ENCODE measurements around the gene SIX5. TPM values are rescaled to one million over a fixed set of nuclear protein-coding genes. Genes with fewer than 3 reads are reported as not detected.
"Not testable (repeated sequence)": the region's sequence is repeated elsewhere in the genome, so short reads cannot be mapped to it uniquely, and the experiment has no call there.

Gene SIX5
- total RNA-seq, 1 donor from 2014 or later, result 16.8 TPM

- intact Hi-C loops (cut with DNase I), result no loop called here
- Histone ChIP-seq H3K9me3 (no peaks in the 10 kb centered on the region), H3K36me3 (no peaks in the 10 kb centered on the region), H3K4me3 (peak overlapping the region; percentile 74), H3K27ac (peak overlapping the region; percentile 70), H3K4me1 (peaks cover 24% of the 10 kb centered on the region), H3K27me3 (ENCODE audit: low read depth) (no peaks in the 10 kb centered on the region)
- TF ChIP-seq CTCF (IDR thresholded peaks at IDR 0.05), result no peak
- ATAC-seq, result peak in 1 of 2 donors; percentile 30
- no peak for DNase-seq
These were observed 39.2 kb downstream of the SIX5 start for GRCh38 chr19:45729800-45730290.

GRCh38 chr19:45728683-45729082 is 40.4 kb downstream of the SIX5 start:
- intact Hi-C loops (cut with DNase I); H3K27ac ChIP-seq; H3K27me3 ChIP-seq (ENCODE audit: low read depth); ATAC-seq; H3K36me3 ChIP-seq; H3K4me3 ChIP-seq; H3K9me3 ChIP-seq; DNase-seq: not testable (repeated sequence)
- peaks cover 24% of the 10 kb centered on the region for H3K4me1 ChIP-seq

- ATAC-seq; intact Hi-C loops (cut with DNase I); H3K4me3 ChIP-seq; DNase-seq; H3K27me3 ChIP-seq (ENCODE audit: low read depth); H3K9me3 ChIP-seq: not testable (repeated sequence)
- peak overlapping the region; percentile 40 for H3K27ac ChIP-seq
- H3K4me1 ChIP-seq, result peaks cover 27% of the 10 kb centered on the region
- H3K36me3 ChIP-seq, result peaks cover 12% of the 10 kb centered on the region
These were observed 49.0 kb downstream of the SIX5 start for GRCh38 chr19:45720065-45720464.

DNA sequence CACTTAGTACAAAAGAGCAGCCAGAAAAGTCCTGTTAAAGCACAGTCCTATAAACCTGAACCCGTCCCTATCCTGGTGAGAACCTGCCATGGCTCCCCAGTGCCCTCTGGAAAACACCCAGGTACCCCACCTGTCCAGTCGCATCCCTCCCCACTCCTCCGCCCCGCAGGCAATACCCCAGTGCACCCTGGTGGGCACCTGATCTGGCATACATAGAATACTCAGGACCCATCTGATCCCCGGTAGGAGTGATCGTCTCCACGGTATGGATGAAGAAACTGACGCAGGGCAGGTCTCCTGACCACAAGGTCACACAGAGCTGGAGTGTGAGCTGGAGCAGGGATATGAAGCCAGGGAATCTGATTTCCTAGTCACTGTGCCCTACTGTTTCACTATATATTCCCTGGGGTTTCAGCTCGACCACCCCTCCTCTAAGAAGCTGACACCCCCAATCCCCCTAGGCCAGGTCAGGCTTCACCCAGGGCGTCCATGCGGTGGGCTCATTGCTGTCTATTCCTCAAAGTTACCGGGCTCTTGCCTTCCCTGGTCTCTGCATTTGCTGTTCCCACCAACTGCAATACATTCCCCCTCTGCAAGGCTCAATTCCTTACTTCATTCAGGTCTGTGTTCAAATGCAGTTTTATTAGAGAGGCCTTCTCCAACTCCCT is 50.9 kb downstream of the SIX5 start:
- peaks cover 27% of the 10 kb centered on the region for H3K4me1 ChIP-seq
- intact Hi-C loops (cut with DNase I), result no loop called here
- peak overlapping the region; percentile 91 for H3K27ac ChIP-seq
- H3K4me3 ChIP-seq, result peak overlapping the region; percentile 64
- ATAC-seq, result no peak
- no peaks in the 10 kb centered on the region for H3K27me3 ChIP-seq (ENCODE audit: low read depth)
- no peaks in the 10 kb centered on the region for H3K9me3 ChIP-seq
- DNase-seq, result no peak
- peaks cover 10% of the 10 kb centered on the region for H3K36me3 ChIP-seq
- no peak for TF ChIP-seq CTCF (IDR thresholded peaks at IDR 0.05)

DNA sequence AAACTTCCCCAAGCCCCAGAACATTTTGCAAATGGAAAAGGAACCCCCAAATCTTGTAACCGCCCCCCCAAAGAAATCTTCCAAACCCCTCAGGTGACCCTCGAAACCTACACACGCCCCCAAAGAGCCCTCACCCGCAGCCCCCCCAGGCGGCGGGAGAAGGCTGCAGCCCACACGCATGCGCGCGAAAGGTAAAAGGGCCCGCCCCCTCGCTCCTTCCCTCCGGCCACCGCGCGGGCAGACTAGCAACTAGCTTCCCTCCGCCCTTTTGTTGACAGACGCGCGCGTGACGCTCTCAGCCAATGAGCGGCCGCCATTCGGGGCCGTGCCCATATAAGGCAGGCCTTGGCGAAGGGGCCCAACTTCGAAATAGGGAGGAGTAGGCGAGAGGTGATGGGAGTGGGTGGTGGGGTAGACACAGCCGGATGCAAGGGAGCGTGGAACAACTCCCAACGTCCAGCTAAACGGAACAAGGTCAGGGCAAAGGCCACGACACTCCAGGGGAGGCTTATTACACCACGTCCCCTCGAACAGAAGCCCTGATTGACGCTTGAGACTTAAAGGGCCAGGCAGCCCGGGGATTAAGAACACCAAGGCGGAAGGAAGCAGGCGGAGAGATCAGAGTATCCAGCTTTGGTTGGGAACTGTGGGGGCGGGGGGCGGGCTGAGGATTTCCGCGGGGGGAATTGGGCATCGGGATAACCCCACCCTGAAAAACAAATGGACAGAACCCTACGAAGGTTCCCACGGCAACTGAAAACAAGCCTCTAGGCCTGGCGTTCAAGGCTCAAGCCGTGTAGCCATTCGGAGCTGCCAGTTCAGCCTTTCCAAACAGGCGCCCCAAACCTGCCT is 51.7 kb downstream of the SIX5 start:
- intact Hi-C loops (cut with DNase I), result no loop called here
- Histone ChIP-seq H3K27ac (peak overlapping the region; percentile 91), H3K4me1 (peaks cover 27% of the 10 kb centered on the region), H3K4me3 (peak overlapping the region; percentile 64), H3K27me3 (ENCODE audit: low read depth) (no peaks in the 10 kb centered on the region), H3K36me3 (peaks cover 13% of the 10 kb centered on the region), H3K9me3 (no peaks in the 10 kb centered on the region)
- TF ChIP-seq CTCF (IDR thresholded peaks at IDR 0.05), result no peak
- DNase-seq, result peak; percentile 99
- peak; percentile 98 for ATAC-seq

GRCh38 chr19:45716359-45717130 is 52.5 kb downstream of the SIX5 start:
- TF ChIP-seq CTCF (IDR thresholded peaks at IDR 0.05), result no peak
- Histone ChIP-seq H3K36me3 (peaks cover 18% of the 10 kb centered on the region), H3K27ac (peak overlapping the region; percentile 73), H3K4me1 (peaks cover 27% of the 10 kb centered on the region), H3K9me3 (no peaks in the 10 kb centered on the region), H3K27me3 (ENCODE audit: low read depth) (no peaks in the 10 kb centered on the region), H3K4me3 (peak overlapping the region; percentile 64)
- ATAC-seq (peak; percentile 1 to 35), DNase-seq (no peak)
- intact Hi-C loops (cut with DNase I), result no loop called here

All from lower lobe of right lung (tissue), 2 donors.